ENCODE results near the gene SLX9. TPM values are rescaled to one million over a fixed set of nuclear protein-coding genes. Genes with fewer than 3 reads are reported as not detected.
A peak's percentile ranks its signal among the peaks of the same experiment; 100 is the strongest.

The SLX9 gene
- total RNA-seq, 1 donor from 2014 or later: 72.6 TPM

DNA sequence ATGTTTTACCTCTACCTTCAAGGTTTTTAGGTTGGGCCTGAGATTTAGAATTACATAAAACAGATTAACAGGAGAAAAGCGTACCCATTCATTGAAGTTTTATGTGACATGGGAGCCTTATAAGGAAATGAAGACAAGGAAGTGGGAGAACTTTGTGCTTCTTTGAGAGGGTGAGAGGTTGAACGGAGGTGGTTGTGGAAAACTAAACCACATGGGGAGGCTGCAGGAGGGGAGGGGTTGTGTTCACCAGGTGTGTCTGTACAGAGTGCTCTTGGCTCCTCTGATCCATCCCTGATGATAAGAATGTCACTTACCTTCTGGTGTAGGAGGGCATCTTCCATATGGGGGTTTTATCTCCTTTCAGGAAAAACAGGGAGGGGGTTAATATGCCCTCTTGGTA, 2.7 kb downstream of the SLX9 start:
- DNase-seq (ENCODE audit: low spot score): no peak
- Mint-ChIP-seq H3K9me3 (no peaks in the 10 kb centered on the region), H3K27me3 (ENCODE audit: low read depth) (no peaks in the 10 kb centered on the region), H3K36me3 (ENCODE audit: low read depth) (peaks cover 46% of the 10 kb centered on the region), H3K4me3 (ENCODE audit: low read depth) (peak overlapping the region; percentile 74), H3K27ac (no peak overlapping the region), H3K4me1 (ENCODE audit: low read depth) (peaks cover 36% of the 10 kb centered on the region)
- intact Hi-C loops (cut with micrococcal nuclease): no loop called here

DNA sequence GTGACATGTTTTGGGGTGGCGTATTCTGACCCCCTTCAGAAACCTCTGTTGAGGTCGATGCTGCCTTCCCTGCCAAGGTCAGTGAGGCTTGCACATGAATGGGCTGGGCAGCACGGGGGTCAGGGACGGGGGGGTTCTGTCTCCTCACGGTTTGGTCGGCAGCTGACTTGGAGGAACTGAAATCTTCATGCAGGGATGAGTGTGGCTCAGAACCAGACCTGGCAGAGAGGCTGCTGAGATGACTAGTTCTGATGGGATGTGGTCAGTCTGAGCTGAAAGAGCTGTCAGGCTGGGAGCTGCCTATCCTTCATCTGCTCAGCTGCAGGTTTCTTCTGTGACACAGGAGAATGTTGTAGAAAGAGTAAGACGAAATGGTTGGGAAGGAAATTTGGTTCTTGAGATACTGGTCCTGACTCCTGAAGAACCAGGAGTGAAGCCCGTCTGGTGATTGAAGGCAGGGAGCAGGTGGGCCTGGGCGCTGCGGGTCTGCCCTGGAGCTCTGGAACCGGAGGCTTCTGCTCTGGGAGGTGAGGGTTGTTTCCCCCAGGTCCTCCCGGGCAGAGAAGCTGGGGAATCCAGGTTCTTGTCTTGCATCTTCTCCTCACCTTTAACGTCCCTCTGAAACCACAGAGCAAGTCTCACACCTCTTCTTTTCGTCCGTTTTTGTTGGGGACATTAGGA, 3.3 kb downstream of the SLX9 start:
- peaks cover 46% of the 10 kb centered on the region for H3K36me3 Mint-ChIP-seq (ENCODE audit: low read depth)
- no peaks in the 10 kb centered on the region for H3K9me3 Mint-ChIP-seq
- peaks cover 36% of the 10 kb centered on the region for H3K4me1 Mint-ChIP-seq (ENCODE audit: low read depth)
- intact Hi-C loops (cut with micrococcal nuclease): no loop called here
- no peak for DNase-seq (ENCODE audit: low spot score)
- H3K27ac Mint-ChIP-seq: no peak overlapping the region
- no peak overlapping the region for H3K4me3 Mint-ChIP-seq (ENCODE audit: low read depth)
- no peaks in the 10 kb centered on the region for H3K27me3 Mint-ChIP-seq (ENCODE audit: low read depth)

- Mint-ChIP-seq H3K27me3 (ENCODE audit: low read depth) (no peaks in the 10 kb centered on the region), H3K27ac (no peak overlapping the region)
These were observed 4.1 kb downstream of the SLX9 start for GRCh38 chr21:44943686-44944550.

GRCh38 chr21:44944596-44944995, 4.8 kb downstream of the SLX9 start:
- peaks cover 48% of the 10 kb centered on the region for H3K36me3 Mint-ChIP-seq (ENCODE audit: low read depth)
- H3K4me1 Mint-ChIP-seq (ENCODE audit: low read depth): peaks cover 31% of the 10 kb centered on the region
- intact Hi-C loops (cut with micrococcal nuclease): no loop called here
- no peak overlapping the region for H3K4me3 Mint-ChIP-seq (ENCODE audit: low read depth)
- H3K27ac Mint-ChIP-seq: no peak overlapping the region
- H3K9me3 Mint-ChIP-seq: no peaks in the 10 kb centered on the region
- H3K27me3 Mint-ChIP-seq (ENCODE audit: low read depth): no peaks in the 10 kb centered on the region
- no peak for DNase-seq (ENCODE audit: low spot score)

More at GRCh38 chr21:44943686-44944550, 4.1 kb downstream of the SLX9 start:
- H3K36me3 Mint-ChIP-seq (ENCODE audit: low read depth): peaks cover 46% of the 10 kb centered on the region
- intact Hi-C loops (cut with micrococcal nuclease): no loop called here
- peaks cover 34% of the 10 kb centered on the region for H3K4me1 Mint-ChIP-seq (ENCODE audit: low read depth)
- no peaks in the 10 kb centered on the region for H3K9me3 Mint-ChIP-seq
- DNase-seq (ENCODE audit: low spot score): no peak
- no peak overlapping the region for H3K4me3 Mint-ChIP-seq (ENCODE audit: low read depth)

DNA sequence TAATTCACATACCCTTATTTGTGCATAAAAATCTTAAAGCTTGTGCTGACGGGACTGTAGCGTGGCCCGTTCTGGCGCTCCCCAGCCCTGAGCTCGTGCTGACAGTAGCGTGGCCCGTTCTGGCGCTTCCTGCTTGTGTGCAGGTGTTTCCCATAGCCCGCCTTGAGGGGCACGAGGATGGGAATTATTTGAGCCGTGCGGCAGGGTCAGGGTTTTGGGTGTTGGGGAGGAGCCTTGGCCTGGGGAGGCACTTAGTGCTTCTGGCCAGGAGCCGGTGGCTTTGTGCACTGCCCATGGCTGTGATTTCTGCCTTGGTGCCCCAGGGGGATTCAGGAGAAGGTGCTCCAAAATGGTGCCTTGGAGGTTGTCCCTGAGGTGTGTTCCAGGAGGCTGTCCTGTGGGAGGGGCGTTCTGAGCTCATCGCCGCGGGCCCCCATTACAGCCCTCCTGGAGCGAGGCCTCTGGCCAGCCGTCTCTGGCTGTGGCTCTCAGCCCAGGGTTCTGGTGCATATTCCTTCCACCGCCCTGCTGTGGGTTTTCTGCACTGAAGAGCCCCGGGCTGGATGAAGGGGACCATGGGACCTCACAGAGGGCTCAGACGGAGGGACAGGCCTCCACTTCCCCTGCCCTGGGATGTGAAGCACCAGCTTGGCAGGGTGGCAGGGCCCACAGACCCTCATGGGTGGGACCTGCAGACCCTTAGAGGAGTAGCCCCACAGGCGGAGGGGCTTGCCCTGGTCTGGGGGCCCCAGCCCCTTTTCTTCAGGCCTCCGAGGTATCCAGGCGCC, 6.6 kb downstream of the SLX9 start:
- H3K36me3 Mint-ChIP-seq (ENCODE audit: low read depth): peaks cover 47% of the 10 kb centered on the region
- H3K27ac Mint-ChIP-seq: no peak overlapping the region
- no peaks in the 10 kb centered on the region for H3K9me3 Mint-ChIP-seq
- peaks cover 21% of the 10 kb centered on the region for H3K4me1 Mint-ChIP-seq (ENCODE audit: low read depth)
- no peaks in the 10 kb centered on the region for H3K27me3 Mint-ChIP-seq (ENCODE audit: low read depth)
- no peak for DNase-seq (ENCODE audit: low spot score)
- intact Hi-C loops (cut with micrococcal nuclease): no loop called here
- H3K4me3 Mint-ChIP-seq (ENCODE audit: low read depth): no peak overlapping the region

GRCh38 chr21:44947111-44947929, 7.5 kb downstream of the SLX9 start:
- Mint-ChIP-seq H3K27ac (no peak overlapping the region), H3K9me3 (no peaks in the 10 kb centered on the region), H3K4me3 (ENCODE audit: low read depth) (no peak overlapping the region), H3K27me3 (ENCODE audit: low read depth) (no peaks in the 10 kb centered on the region), H3K36me3 (ENCODE audit: low read depth) (peaks cover 41% of the 10 kb centered on the region), H3K4me1 (ENCODE audit: low read depth) (peaks cover 12% of the 10 kb centered on the region)
- no peak for DNase-seq (ENCODE audit: low spot score)
- intact Hi-C loops (cut with micrococcal nuclease): no loop called here

GRCh38 chr21:44947930-44948331, 8.1 kb downstream of the SLX9 start:
- no peak overlapping the region for H3K27ac Mint-ChIP-seq
- DNase-seq (ENCODE audit: low spot score): no peak
- no peaks in the 10 kb centered on the region for H3K9me3 Mint-ChIP-seq
- H3K36me3 Mint-ChIP-seq (ENCODE audit: low read depth): peaks cover 36% of the 10 kb centered on the region
- no peaks in the 10 kb centered on the region for H3K27me3 Mint-ChIP-seq (ENCODE audit: low read depth)
- H3K4me3 Mint-ChIP-seq (ENCODE audit: low read depth): no peak overlapping the region
- intact Hi-C loops (cut with micrococcal nuclease): no loop called here
- H3K4me1 Mint-ChIP-seq (ENCODE audit: low read depth): peaks cover 7% of the 10 kb centered on the region

GRCh38 chr21:44948426-44949120, 8.7 kb downstream of the SLX9 start:
- peaks cover 4% of the 10 kb centered on the region for H3K4me1 Mint-ChIP-seq (ENCODE audit: low read depth)
- no peak overlapping the region for H3K27ac Mint-ChIP-seq
- H3K36me3 Mint-ChIP-seq (ENCODE audit: low read depth): peaks cover 30% of the 10 kb centered on the region
- no peaks in the 10 kb centered on the region for H3K9me3 Mint-ChIP-seq
- DNase-seq (ENCODE audit: low spot score): no peak
- intact Hi-C loops (cut with micrococcal nuclease): loop anchor here (1.0 kb wide), 1 partner anchor 180 kb away; no protein-coding TSS in a partner anchor
- no peaks in the 10 kb centered on the region for H3K27me3 Mint-ChIP-seq (ENCODE audit: low read depth)
- no peak overlapping the region for H3K4me3 Mint-ChIP-seq (ENCODE audit: low read depth)

GRCh38 chr21:44949161-44949778, 9.4 kb downstream of the SLX9 start:
- no peaks in the 10 kb centered on the region for H3K9me3 Mint-ChIP-seq
- H3K36me3 Mint-ChIP-seq (ENCODE audit: low read depth): peaks cover 28% of the 10 kb centered on the region
- intact Hi-C loops (cut with micrococcal nuclease): loop anchor here (1.0 kb wide), 1 partner anchor 179 kb away; no protein-coding TSS in a partner anchor
- H3K4me1 Mint-ChIP-seq (ENCODE audit: low read depth): peaks cover 2% of the 10 kb centered on the region
- H3K4me3 Mint-ChIP-seq (ENCODE audit: low read depth): no peak overlapping the region
- H3K27me3 Mint-ChIP-seq (ENCODE audit: low read depth): no peaks in the 10 kb centered on the region
- no peak overlapping the region for H3K27ac Mint-ChIP-seq
- DNase-seq (ENCODE audit: low spot score): no peak

- Mint-ChIP-seq H3K27me3 (ENCODE audit: low read depth) (no peaks in the 10 kb centered on the region), H3K4me3 (ENCODE audit: low read depth) (no peak overlapping the region), H3K9me3 (no peaks in the 10 kb centered on the region), H3K36me3 (ENCODE audit: low read depth) (peaks cover 25% of the 10 kb centered on the region), H3K27ac (no peak overlapping the region), H3K4me1 (ENCODE audit: low read depth) (peaks cover 1% of the 10 kb centered on the region)
- DNase-seq (ENCODE audit: low spot score): peak; percentile 64
- intact Hi-C loops (cut with micrococcal nuclease): loop anchor here (1.0 kb wide), 1 partner anchor 179 kb away; no protein-coding TSS in a partner anchor
These were observed 10.0 kb downstream of the SLX9 start for GRCh38 chr21:44949779-44950198.

DNA sequence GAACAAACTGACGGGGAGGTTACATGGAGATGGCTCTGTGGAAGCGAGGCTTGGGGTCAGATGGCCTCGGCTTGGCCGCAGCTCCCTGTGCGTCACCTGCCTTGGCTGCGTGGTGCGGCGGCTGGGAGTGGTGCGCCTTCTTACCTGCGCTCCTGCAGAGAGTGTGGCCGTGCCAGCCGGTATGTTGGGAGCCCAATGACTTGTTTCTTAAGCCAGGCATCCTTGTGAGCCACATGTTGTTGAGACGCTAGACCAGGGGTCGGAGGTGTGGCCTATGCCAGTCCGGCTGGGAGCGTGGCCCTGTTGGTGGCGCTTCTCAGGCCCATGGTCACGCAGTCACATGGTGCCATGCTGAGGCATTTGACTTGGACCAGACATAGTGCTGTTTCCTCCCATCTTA, 10.5 kb downstream of the SLX9 start:
- H3K27ac Mint-ChIP-seq: no peak overlapping the region
- peaks cover 1% of the 10 kb centered on the region for H3K4me1 Mint-ChIP-seq (ENCODE audit: low read depth)
- H3K36me3 Mint-ChIP-seq (ENCODE audit: low read depth): peaks cover 24% of the 10 kb centered on the region
- intact Hi-C loops (cut with micrococcal nuclease): no loop called here
- H3K4me3 Mint-ChIP-seq (ENCODE audit: low read depth): no peak overlapping the region
- no peaks in the 10 kb centered on the region for H3K27me3 Mint-ChIP-seq (ENCODE audit: low read depth)
- H3K9me3 Mint-ChIP-seq: no peaks in the 10 kb centered on the region
- no peak for DNase-seq (ENCODE audit: low spot score)
